ENCODE data around the gene FAM234B.

The FAM234B gene

GRCh38 chr12:13125996-13126395, 81.8 kb downstream of the FAM234B start:
- no peak for DNase-seq
- in situ Hi-C loops (cut with HindIII; ENCODE audit: low pct_ligation_motif_present, low pct_unique_long_range_greater_than_20kb, low sequenced_read_pairs): no loop called here

GRCh38 chr12:13126494-13126893, 82.3 kb downstream of the FAM234B start:
- DNase-seq: no peak
- in situ Hi-C loops (cut with HindIII; ENCODE audit: low pct_ligation_motif_present, low pct_unique_long_range_greater_than_20kb, low sequenced_read_pairs): no loop called here

GRCh38 chr12:13127444-13127843, 83.3 kb downstream of the FAM234B start:
- DNase-seq: no peak
- in situ Hi-C loops (cut with HindIII; ENCODE audit: low pct_ligation_motif_present, low pct_unique_long_range_greater_than_20kb, low sequenced_read_pairs): no loop called here

GRCh38 chr12:13128291-13128965, 84.2 kb downstream of the FAM234B start:
- DNase-seq: no peak
- in situ Hi-C loops (cut with HindIII; ENCODE audit: low pct_ligation_motif_present, low pct_unique_long_range_greater_than_20kb, low sequenced_read_pairs): no loop called here

- no peak for DNase-seq
- in situ Hi-C loops (cut with HindIII; ENCODE audit: low pct_ligation_motif_present, low pct_unique_long_range_greater_than_20kb, low sequenced_read_pairs): no loop called here
These were observed 86.8 kb downstream of the FAM234B start for GRCh38 chr12:13130981-13131380.

Measured in ACHN (cell line).